MCF 10A (cell line): Measurements from ENCODE around the gene CACNG7. TPM values are rescaled to one million over a fixed set of nuclear protein-coding genes. Genes with fewer than 3 reads are reported as not detected.
A peak's percentile ranks its signal among the peaks of the same experiment; 100 is the strongest.

Experiments used
- BruUV-seq: library from RNA; stranded (reverse); fragments of 400-500 nt; replicated peaks from 2 replicates; lab custom pipeline; 2021; lab: Mats Ljungman, UMichigan
- CTCF ChIA-PET: fragments of 300-600 bp; sonication (Branson Sonifier 250); formaldehyde crosslinking; extraction: SDS; loops from one replicate; lab custom pipeline; 2021; ENCODE audit warnings: antibody characterized with exemption, inconsistent platforms; lab: Yijun Ruan, JAX
- POLR2A ChIA-PET: fragments of 300-600, 350-650 bp; sonication (Branson Sonifier 250); formaldehyde crosslinking; extraction: SDS; loops from one replicate; lab custom pipeline; 2020; ENCODE audit warnings: antibody characterized with exemption, inconsistent platforms; lab: Yijun Ruan, JAX
- DNase-seq: peaks from one replicate; pipeline ENCODE4 v3.0.0-alpha.2; 2018; ENCODE audit not compliant: unreplicated experiment
- H3K27ac Mint-ChIP-seq: one replicate; pipeline ENCODE4 v1.8.0; 2022; ENCODE audit warnings: mild to moderate bottlenecking, low read depth, mixed read lengths; ENCODE audit not compliant: unreplicated experiment
- H3K27me3 Mint-ChIP-seq: one replicate; pipeline ENCODE4 v1.8.0; 2022; ENCODE audit warnings: mixed read lengths; ENCODE audit not compliant: insufficient read depth, unreplicated experiment
- H3K36me3 Mint-ChIP-seq: one replicate; pipeline ENCODE4 v1.8.0; 2022; ENCODE audit warnings: mild to moderate bottlenecking, moderate library complexity, mixed read lengths; ENCODE audit not compliant: insufficient read depth, unreplicated experiment
- H3K4me1 Mint-ChIP-seq: one replicate; pipeline ENCODE4 v1.8.0; 2022; ENCODE audit warnings: mixed read lengths; ENCODE audit not compliant: insufficient read depth, unreplicated experiment
- H3K4me3 Mint-ChIP-seq: one replicate; pipeline ENCODE4 v1.8.0; 2022; ENCODE audit warnings: mild to moderate bottlenecking, moderate library complexity, mixed read lengths; ENCODE audit not compliant: unreplicated experiment
- H3K9me3 Mint-ChIP-seq: one replicate; pipeline ENCODE4 v1.8.0; 2022; ENCODE audit warnings: mixed read lengths; ENCODE audit not compliant: unreplicated experiment
- intact Hi-C: fragments of 100-400 bp; cut with micrococcal nuclease; formaldehyde crosslinking; loops from 2 replicates; pipeline ENCODE4 v1.14.1; 2022
- total RNA-seq: library from RNA; stranded (reverse); gene quantifications from 2 replicates; pipeline ENCODE4 v1.2.3, GENCODE V29; 2022
- TF ChIP-seq, protein P1 (sequence below): fragments of 200-600 bp; IDR thresholded peaks from one replicate; pipeline ENCODE4 v1.8.0; 2022; ENCODE audit warnings: antibody characterized with exemption, mild to moderate bottlenecking; ENCODE audit not compliant: unreplicated experiment

The CACNG7 gene
- total RNA-seq, 1 experiment from 2014 or later = not detected

DNA sequence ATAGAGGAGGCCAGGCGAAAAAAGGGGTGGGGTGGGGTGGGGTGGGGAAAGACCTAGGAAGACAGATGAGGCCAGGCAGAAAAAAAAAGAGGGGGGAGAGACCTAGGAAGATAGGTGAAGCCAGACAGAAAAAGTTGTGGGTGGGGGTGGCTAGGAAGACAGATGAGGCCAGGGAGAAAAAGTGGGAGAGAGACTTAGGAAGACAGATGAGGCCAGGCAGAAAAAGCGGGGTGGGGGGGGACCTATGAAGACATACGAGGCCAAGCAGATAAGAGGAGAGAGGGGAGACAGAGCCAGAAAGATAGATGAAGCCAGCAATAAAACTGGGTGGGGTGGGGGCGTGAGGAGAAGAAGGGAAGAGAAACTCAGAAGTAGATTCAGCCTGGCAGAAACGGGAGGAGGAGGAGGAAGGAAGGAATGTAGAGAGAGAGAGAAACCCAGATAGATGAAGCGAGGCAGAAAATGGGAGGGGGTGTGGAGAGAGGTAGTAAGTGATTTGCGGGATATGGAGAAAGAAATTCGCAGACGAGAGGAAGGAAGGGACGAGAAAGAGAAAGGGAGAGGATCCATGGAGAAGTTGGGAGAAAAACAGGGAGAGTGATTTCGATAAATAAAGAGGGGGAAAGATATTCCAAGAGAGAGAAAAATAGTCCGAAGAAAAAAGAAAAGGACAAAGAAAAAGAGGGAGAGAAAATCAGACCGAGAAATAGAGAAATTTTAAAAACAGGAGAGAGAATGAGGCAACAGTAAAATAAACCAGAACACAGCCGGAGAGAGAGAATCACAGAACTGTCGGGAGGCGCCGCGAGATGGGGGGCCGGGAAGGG lies 70.1 kb downstream of the CACNG7 start:
- intact Hi-C loops = no loop called here
- Mint-ChIP-seq H3K4me3 (peak overlapping the region; percentile 86), H3K9me3 (peaks cover 10% of the 10 kb centered on the region), H3K4me1 (peaks cover 24% of the 10 kb centered on the region), H3K27ac (no peak overlapping the region), H3K36me3 (no peaks in the 10 kb centered on the region), H3K27me3 (peaks cover 16% of the 10 kb centered on the region)
- no peak for DNase-seq
- CTCF ChIA-PET = interaction anchor here (0.6 kb wide), 1 partner anchor 10 kb away, joined by 3 read pairs; no protein-coding TSS in a partner anchor
- BruUV-seq = no TSS peak
- TF ChIP-seq, protein P1, sequence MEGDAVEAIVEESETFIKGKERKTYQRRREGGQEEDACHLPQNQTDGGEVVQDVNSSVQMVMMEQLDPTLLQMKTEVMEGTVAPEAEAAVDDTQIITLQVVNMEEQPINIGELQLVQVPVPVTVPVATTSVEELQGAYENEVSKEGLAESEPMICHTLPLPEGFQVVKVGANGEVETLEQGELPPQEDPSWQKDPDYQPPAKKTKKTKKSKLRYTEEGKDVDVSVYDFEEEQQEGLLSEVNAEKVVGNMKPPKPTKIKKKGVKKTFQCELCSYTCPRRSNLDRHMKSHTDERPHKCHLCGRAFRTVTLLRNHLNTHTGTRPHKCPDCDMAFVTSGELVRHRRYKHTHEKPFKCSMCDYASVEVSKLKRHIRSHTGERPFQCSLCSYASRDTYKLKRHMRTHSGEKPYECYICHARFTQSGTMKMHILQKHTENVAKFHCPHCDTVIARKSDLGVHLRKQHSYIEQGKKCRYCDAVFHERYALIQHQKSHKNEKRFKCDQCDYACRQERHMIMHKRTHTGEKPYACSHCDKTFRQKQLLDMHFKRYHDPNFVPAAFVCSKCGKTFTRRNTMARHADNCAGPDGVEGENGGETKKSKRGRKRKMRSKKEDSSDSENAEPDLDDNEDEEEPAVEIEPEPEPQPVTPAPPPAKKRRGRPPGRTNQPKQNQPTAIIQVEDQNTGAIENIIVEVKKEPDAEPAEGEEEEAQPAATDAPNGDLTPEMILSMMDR = no peak
- POLR2A ChIA-PET = no interaction called here

- TF ChIP-seq, protein P1 = no peak
- Mint-ChIP-seq H3K27ac (no peak overlapping the region), H3K9me3 (peaks cover 10% of the 10 kb centered on the region), H3K27me3 (peaks cover 16% of the 10 kb centered on the region), H3K4me1 (peaks cover 24% of the 10 kb centered on the region), H3K4me3 (peak overlapping the region; percentile 86), H3K36me3 (no peaks in the 10 kb centered on the region)
- BruUV-seq = no TSS peak
- POLR2A ChIA-PET = interaction anchor here (0.8 kb wide), 1 partner anchor 13 kb away, joined by 4 read pairs; no protein-coding TSS in a partner anchor
- intact Hi-C loops = no loop called here
- CTCF ChIA-PET = interaction anchor here (0.5 kb wide), 1 partner anchor 180 kb away, joined by 4 read pairs; no protein-coding TSS in a partner anchor
- DNase-seq = peak; percentile 79
Observed at GRCh38 chr19:53980539-53981375, 71.7 kb downstream of the CACNG7 start.

DNA sequence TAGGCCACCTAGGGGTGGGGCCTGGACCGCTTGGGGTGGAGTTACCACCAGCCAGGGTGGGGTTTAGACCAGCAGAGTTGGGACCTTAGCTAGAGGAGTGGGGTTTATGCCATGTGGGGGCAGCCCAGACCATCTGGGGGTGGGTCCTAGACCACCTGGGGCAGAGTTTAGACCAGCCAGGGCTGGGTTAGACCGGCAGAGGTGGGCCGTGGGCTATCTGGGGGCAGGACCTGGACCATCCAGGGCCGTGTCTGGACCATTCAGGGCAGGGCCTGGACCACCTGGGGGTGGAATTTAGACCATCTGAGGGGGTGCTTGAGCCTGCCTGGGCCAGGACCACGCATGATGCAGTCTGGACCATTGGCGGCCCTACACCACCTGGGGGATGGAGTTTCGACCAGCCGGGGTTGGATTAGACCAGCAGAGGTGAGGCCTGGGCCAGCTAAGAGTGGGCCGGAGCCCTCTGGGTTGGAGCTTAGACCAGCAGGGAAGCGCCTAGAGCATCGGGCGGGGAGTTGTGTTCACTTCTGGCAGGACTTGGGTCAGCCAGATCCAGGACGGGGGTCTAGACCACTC lies 72.4 kb downstream of the CACNG7 start:
- peaks cover 10% of the 10 kb centered on the region for H3K9me3 Mint-ChIP-seq
- ChIA-PET CTCF (no interaction called here), POLR2A (no interaction called here)
- intact Hi-C loops = no loop called here
- no peak overlapping the region for H3K4me3 Mint-ChIP-seq
- no TSS peak for BruUV-seq
- H3K27ac Mint-ChIP-seq = no peak overlapping the region
- H3K4me1 Mint-ChIP-seq = peaks cover 24% of the 10 kb centered on the region
- TF ChIP-seq, protein P1 = no peak
- peaks cover 16% of the 10 kb centered on the region for H3K27me3 Mint-ChIP-seq
- H3K36me3 Mint-ChIP-seq = no peaks in the 10 kb centered on the region
- DNase-seq = no peak
